ENCODE results near the gene NDFIP2. TPM values are rescaled to one million over a fixed set of nuclear protein-coding genes. Genes with fewer than 3 reads are reported as not detected.
"Not testable (repeated sequence)": the region's sequence is repeated elsewhere in the genome, so short reads cannot be mapped to it uniquely, and the experiment has no call there.

The NDFIP2 gene
- total RNA-seq, 2 donors from 2014 or later, result 84.2 to 130 TPM

GRCh38 chr13:79571147-79571546 lies 90.2 kb downstream of the NDFIP2 start:
- no peaks in the 10 kb centered on the region for H3K36me3 ChIP-seq

GRCh38 chr13:79573892-79574291 lies 92.9 kb downstream of the NDFIP2 start:
- H3K4me1 ChIP-seq; H3K4me3 ChIP-seq; H3K9me3 ChIP-seq; DNase-seq; H3K9ac ChIP-seq (ENCODE audit: low read depth in 2 of 2, low read length in 2 of 2); H3K27ac ChIP-seq; H3K27me3 ChIP-seq; H3K36me3 ChIP-seq; intact Hi-C loops (cut with DNase I): not testable (repeated sequence)

More at GRCh38 chr13:79571147-79571546, 90.2 kb downstream of the NDFIP2 start:
- Histone ChIP-seq H3K27me3 (no peaks in the 10 kb centered on the region), H3K4me3 (no peak overlapping the region), H3K27ac (no peak overlapping the region), H3K9me3 (no peaks in the 10 kb centered on the region), H3K4me1 (no peaks in the 10 kb centered on the region), H3K9ac (ENCODE audit: low read depth in 2 of 2, low read length in 2 of 2) (no peak overlapping the region)
- no peak for TF ChIP-seq CTCF (IDR thresholded peaks at IDR 0.05)
- DNase-seq, result no peak
- intact Hi-C loops (cut with DNase I), result no loop called here

- Histone ChIP-seq H3K4me3 (no peak overlapping the region), H3K9me3 (no peaks in the 10 kb centered on the region), H3K36me3 (no peaks in the 10 kb centered on the region), H3K27me3 (no peaks in the 10 kb centered on the region), H3K9ac (ENCODE audit: low read depth in 2 of 2, low read length in 2 of 2) (no peak overlapping the region), H3K27ac (no peak overlapping the region), H3K4me1 (no peaks in the 10 kb centered on the region)
- DNase-seq, result no peak
- TF ChIP-seq CTCF (IDR thresholded peaks at IDR 0.05), result no peak
- intact Hi-C loops (cut with DNase I), result no loop called here
These were observed 100.9 kb downstream of the NDFIP2 start for GRCh38 chr13:79581870-79582315.

GRCh38 chr13:79582896-79583295 lies 101.9 kb downstream of the NDFIP2 start:
- intact Hi-C loops (cut with DNase I), result no loop called here
- no peak overlapping the region for H3K4me3 ChIP-seq
- H3K9me3 ChIP-seq, result no peaks in the 10 kb centered on the region
- no peaks in the 10 kb centered on the region for H3K27me3 ChIP-seq
- no peak overlapping the region for H3K27ac ChIP-seq
- no peaks in the 10 kb centered on the region for H3K36me3 ChIP-seq
- H3K4me1 ChIP-seq, result no peaks in the 10 kb centered on the region
- no peak for TF ChIP-seq CTCF (IDR thresholded peaks at IDR 0.05)
- no peak for DNase-seq
- no peak overlapping the region for H3K9ac ChIP-seq (ENCODE audit: low read depth in 2 of 2, low read length in 2 of 2)

- DNase-seq, result no peak
- TF ChIP-seq CTCF (IDR thresholded peaks at IDR 0.05), result no peak
- H3K36me3 ChIP-seq, result no peaks in the 10 kb centered on the region
- H3K9ac ChIP-seq (ENCODE audit: low read depth in 2 of 2, low read length in 2 of 2), result no peak overlapping the region
- no peak overlapping the region for H3K4me3 ChIP-seq
- H3K9me3 ChIP-seq, result no peaks in the 10 kb centered on the region
- intact Hi-C loops (cut with DNase I), result no loop called here
- H3K27me3 ChIP-seq, result no peaks in the 10 kb centered on the region
- H3K4me1 ChIP-seq, result no peaks in the 10 kb centered on the region
- H3K27ac ChIP-seq, result no peak overlapping the region
These were observed 104.1 kb downstream of the NDFIP2 start for GRCh38 chr13:79585033-79585432.

GRCh38 chr13:79589603-79590393 lies 108.8 kb downstream of the NDFIP2 start:
- Histone ChIP-seq H3K9ac (ENCODE audit: low read depth in 2 of 2, low read length in 2 of 2) (no peak overlapping the region), H3K9me3 (no peaks in the 10 kb centered on the region), H3K36me3 (no peaks in the 10 kb centered on the region), H3K4me1 (no peaks in the 10 kb centered on the region), H3K27me3 (no peaks in the 10 kb centered on the region), H3K27ac (no peak overlapping the region), H3K4me3 (no peak overlapping the region)
- DNase-seq, result no peak
- no peak for TF ChIP-seq CTCF (IDR thresholded peaks at IDR 0.05)
- intact Hi-C loops (cut with DNase I), result no loop called here
